ENCODE measurements around the gene PARD3B.

- TF ChIP-seq CTCF (IDR thresholded peaks at IDR 0.05; ENCODE audit: insufficient read depth, low read length) (no peak), POLR2AphosphoS5 (IDR thresholded peaks at IDR 0.05; ENCODE audit: low read depth) (no peak), GABPA (IDR thresholded peaks at IDR 0.05; ENCODE audit: low read depth) (no peak)
- TF ChIP-seq, protein P1, sequence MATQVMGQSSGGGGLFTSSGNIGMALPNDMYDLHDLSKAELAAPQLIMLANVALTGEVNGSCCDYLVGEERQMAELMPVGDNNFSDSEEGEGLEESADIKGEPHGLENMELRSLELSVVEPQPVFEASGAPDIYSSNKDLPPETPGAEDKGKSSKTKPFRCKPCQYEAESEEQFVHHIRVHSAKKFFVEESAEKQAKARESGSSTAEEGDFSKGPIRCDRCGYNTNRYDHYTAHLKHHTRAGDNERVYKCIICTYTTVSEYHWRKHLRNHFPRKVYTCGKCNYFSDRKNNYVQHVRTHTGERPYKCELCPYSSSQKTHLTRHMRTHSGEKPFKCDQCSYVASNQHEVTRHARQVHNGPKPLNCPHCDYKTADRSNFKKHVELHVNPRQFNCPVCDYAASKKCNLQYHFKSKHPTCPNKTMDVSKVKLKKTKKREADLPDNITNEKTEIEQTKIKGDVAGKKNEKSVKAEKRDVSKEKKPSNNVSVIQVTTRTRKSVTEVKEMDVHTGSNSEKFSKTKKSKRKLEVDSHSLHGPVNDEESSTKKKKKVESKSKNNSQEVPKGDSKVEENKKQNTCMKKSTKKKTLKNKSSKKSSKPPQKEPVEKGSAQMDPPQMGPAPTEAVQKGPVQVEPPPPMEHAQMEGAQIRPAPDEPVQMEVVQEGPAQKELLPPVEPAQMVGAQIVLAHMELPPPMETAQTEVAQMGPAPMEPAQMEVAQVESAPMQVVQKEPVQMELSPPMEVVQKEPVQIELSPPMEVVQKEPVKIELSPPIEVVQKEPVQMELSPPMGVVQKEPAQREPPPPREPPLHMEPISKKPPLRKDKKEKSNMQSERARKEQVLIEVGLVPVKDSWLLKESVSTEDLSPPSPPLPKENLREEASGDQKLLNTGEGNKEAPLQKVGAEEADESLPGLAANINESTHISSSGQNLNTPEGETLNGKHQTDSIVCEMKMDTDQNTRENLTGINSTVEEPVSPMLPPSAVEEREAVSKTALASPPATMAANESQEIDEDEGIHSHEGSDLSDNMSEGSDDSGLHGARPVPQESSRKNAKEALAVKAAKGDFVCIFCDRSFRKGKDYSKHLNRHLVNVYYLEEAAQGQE (IDR thresholded peaks at IDR 0.05; ENCODE audit: insufficient replicate concordance, low read depth) = no peak
Observed at GRCh38 chr2:205650931-205651330, 1105.7 kb downstream of the PARD3B start.
